A673 (cell line): Measurements from ENCODE around the gene SUMO3.

Experiments
- EZH2 ChIP-seq: fragments of 200-600 bp; sonication (generic); IDR thresholded peaks from 2 replicates; pipeline ENCODE4 v1.6.1; 2017; ENCODE audit warnings: borderline replicate concordance, low read depth, mild to moderate bottlenecking, mixed read lengths, antibody characterized with exemption, low read length; ENCODE audit not compliant: poor library complexity, severe bottlenecking
- TF ChIP-seq, protein P1 (sequence below): fragments of 300-800, 200-600 bp; sonication (generic); conservative IDR thresholded peaks from 2 replicates; pipeline ENCODE4 v1.5.1; 2017; ENCODE audit warnings: low read depth, mild to moderate bottlenecking, antibody characterized with exemption, low read length, moderate library complexity, mixed read lengths

DNA sequence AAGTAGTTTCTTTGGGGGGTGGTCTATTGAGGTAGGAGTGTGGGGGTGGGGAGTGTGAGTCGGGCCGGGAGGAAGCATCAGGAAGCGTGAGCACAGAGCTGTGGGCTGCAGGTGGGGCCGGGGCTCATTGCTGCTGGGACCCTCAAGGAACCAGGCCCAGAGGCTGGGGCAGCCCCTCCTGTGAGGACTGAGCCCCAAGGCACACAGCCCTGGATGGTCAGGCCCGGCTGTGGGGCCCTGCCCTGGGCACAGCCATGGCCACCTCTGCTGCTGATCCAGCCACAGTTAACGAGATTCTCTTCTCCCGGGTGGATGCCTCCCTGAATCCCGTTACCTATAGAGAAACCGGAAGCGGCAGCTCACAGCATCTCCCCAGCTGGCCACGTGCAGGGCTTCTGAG lies 22.9 kb upstream of the SUMO3 start:
- TF ChIP-seq EZH2: no peak
- TF ChIP-seq, protein P1, sequence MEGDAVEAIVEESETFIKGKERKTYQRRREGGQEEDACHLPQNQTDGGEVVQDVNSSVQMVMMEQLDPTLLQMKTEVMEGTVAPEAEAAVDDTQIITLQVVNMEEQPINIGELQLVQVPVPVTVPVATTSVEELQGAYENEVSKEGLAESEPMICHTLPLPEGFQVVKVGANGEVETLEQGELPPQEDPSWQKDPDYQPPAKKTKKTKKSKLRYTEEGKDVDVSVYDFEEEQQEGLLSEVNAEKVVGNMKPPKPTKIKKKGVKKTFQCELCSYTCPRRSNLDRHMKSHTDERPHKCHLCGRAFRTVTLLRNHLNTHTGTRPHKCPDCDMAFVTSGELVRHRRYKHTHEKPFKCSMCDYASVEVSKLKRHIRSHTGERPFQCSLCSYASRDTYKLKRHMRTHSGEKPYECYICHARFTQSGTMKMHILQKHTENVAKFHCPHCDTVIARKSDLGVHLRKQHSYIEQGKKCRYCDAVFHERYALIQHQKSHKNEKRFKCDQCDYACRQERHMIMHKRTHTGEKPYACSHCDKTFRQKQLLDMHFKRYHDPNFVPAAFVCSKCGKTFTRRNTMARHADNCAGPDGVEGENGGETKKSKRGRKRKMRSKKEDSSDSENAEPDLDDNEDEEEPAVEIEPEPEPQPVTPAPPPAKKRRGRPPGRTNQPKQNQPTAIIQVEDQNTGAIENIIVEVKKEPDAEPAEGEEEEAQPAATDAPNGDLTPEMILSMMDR: no peak
